Right lobe of liver (tissue), 4 donors: Measurements from ENCODE around the gene NKD2.

Experiments
- POLR2A ChIP-seq: fragments of 450-650 bp; IDR thresholded peaks from one replicate; pipeline ENCODE4 v1.6.1; 2017; ENCODE audit warnings: antibody characterized with exemption, mild to moderate bottlenecking
- TF ChIP-seq, protein P1 (sequence below), 4 donors: fragments of 200-600 bp in 3 of 4; fragments of 450-650 bp in 1 of 4; IDR thresholded peaks; one replicate each; pipeline versions ENCODE4 v1.5.1 to v1.8.0; 2016 to 2022; ENCODE audit warnings: antibody characterized with exemption in 4 of 4, mild to moderate bottlenecking in 2 of 4
- donor health status: DM: no; HTN: no; CAD: no.
- donor health status: DM: no; HTN: no; CAD: no.
- donor health status: DM: no; HTN: yes; CAD: no.

DNA sequence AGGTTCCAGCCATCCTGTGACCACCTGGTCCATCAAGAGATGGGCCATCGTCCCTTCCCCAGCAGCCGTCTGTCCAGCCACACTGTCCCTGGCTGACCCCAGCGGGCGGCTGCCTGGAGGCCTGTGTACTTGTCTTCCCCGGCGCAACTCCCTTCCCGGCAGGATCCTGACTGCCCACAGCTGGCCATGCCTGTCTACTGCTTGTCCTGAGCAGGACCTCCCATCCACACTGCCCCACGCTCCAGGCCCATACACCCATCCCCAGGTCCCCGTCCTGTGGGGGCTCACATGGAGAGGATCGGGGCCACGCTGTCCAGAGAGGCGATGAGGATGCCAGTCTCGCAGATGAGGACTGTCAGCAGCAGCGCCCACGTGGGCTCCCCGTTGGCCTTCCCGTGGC is 67.8 kb downstream of the NKD2 start:
- TF ChIP-seq POLR2A = no peak
- TF ChIP-seq, protein P1, sequence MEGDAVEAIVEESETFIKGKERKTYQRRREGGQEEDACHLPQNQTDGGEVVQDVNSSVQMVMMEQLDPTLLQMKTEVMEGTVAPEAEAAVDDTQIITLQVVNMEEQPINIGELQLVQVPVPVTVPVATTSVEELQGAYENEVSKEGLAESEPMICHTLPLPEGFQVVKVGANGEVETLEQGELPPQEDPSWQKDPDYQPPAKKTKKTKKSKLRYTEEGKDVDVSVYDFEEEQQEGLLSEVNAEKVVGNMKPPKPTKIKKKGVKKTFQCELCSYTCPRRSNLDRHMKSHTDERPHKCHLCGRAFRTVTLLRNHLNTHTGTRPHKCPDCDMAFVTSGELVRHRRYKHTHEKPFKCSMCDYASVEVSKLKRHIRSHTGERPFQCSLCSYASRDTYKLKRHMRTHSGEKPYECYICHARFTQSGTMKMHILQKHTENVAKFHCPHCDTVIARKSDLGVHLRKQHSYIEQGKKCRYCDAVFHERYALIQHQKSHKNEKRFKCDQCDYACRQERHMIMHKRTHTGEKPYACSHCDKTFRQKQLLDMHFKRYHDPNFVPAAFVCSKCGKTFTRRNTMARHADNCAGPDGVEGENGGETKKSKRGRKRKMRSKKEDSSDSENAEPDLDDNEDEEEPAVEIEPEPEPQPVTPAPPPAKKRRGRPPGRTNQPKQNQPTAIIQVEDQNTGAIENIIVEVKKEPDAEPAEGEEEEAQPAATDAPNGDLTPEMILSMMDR (IDR thresholded peaks at IDR 0.05) = no peak
